HepG2 (cell line): Measurements from ENCODE around the gene FAHD1. TPM values are rescaled to one million over a fixed set of nuclear protein-coding genes. Genes with fewer than 3 reads are reported as not detected.

ENCODE experiments used
- ELF1 ChIP-seq: sonication (generic); formaldehyde crosslinking; IDR thresholded peaks from 2 replicates; pipeline ENCODE4 v1.4.0; 2020; ENCODE audit warnings: missing genetic modification reagents
- JARID2 ChIP-seq: sonication (generic); formaldehyde crosslinking; IDR thresholded peaks from 2 replicates; pipeline ENCODE4 v1.8.1; 2023; ENCODE audit warnings: missing genetic modification reagents, inconsistent platforms; ENCODE audit not compliant: insufficient replicate concordance
- KDM2A ChIP-seq: sonication (generic); formaldehyde crosslinking; IDR thresholded peaks from 2 replicates; pipeline ENCODE4 v1.4.0; 2020; ENCODE audit warnings: low read depth, missing genetic modification reagents, borderline replicate concordance
- MAFK ChIP-seq, 2 experiments: IDR thresholded peaks in 1 of 2; conservative IDR thresholded peaks in 1 of 2; 2 replicates each; pipeline ENCODE4 v1.6.1; 2011; ENCODE audit warnings: improper control_type of control experiment in 2 of 2, low read length in 2 of 2
- NR1H2 ChIP-seq: sonication (generic); formaldehyde crosslinking; IDR thresholded peaks from 2 replicates; pipeline ENCODE4 v1.8.1; 2022; ENCODE audit warnings: low read depth, missing genetic modification reagents, borderline replicate concordance
- PAX8 ChIP-seq: sonication (generic); formaldehyde crosslinking; IDR thresholded peaks from 2 replicates; pipeline ENCODE4 v1.8.0; 2022; ENCODE audit warnings: mild to moderate bottlenecking, missing genetic modification reagents, borderline replicate concordance
- RCOR2 ChIP-seq: IDR thresholded peaks from 2 replicates; pipeline ENCODE4 v1.6.1; 2016; ENCODE audit warnings: missing biosample characterization, missing genetic modification reagents
- TBP ChIP-seq: sonication (generic); formaldehyde crosslinking; IDR thresholded peaks from 2 replicates; pipeline ENCODE4 v1.5.0; 2020; ENCODE audit warnings: missing genetic modification reagents
- TEAD3 ChIP-seq: optimal IDR thresholded peaks from 2 replicates; pipeline ENCODE3; 2016; ENCODE audit warnings: borderline replicate concordance
- ZBTB20 ChIP-seq: sonication (generic); formaldehyde crosslinking; IDR thresholded peaks from 2 replicates; pipeline ENCODE4 v1.8.1; 2023; ENCODE audit warnings: missing genetic modification reagents, low read depth, mild to moderate bottlenecking, borderline replicate concordance
- ZFP41 ChIP-seq: sonication (generic); formaldehyde crosslinking; IDR thresholded peaks from 2 replicates; pipeline ENCODE4 v1.4.0; 2020; ENCODE audit warnings: mild to moderate bottlenecking, missing genetic modification reagents, borderline replicate concordance
- ZNF230 ChIP-seq: sonication (generic); formaldehyde crosslinking; IDR thresholded peaks from 2 replicates; pipeline ENCODE4 v1.4.0; 2020; ENCODE audit warnings: mild to moderate bottlenecking, missing genetic modification reagents
- ZNF234 ChIP-seq: sonication (generic); formaldehyde crosslinking; conservative IDR thresholded peaks from 2 replicates; pipeline ENCODE4 v1.5.1; 2020; ENCODE audit warnings: mild to moderate bottlenecking, missing genetic modification reagents
- polyA plus RNA-seq, 8 experiments: library from polyadenylated mRNA; depleted of rRNA in 3 of 8; stranded (reverse) in 7 of 8; unstranded in 1 of 8; fragments of >200 nt; fragmentation: Illumina TruSeq in 4 of 8; extraction: Trizol in 4 of 8; gene quantifications; 2 replicates each; pipeline versions ENCODE4 v1.2.1 to v1.2.3, GENCODE V29; 2011 to 2016; ENCODE audit warnings: low read depth in 4 of 8, missing spikeins in 1 of 8, mixed read lengths in 1 of 8; ENCODE audit not compliant: insufficient read depth in 1 of 8
- total RNA-seq, 5 experiments: library from RNA; depleted of rRNA; stranded (reverse); fragments of >200 nt; fragmentation: Illumina TruSeq; extraction: Trizol; gene quantifications; 2 replicates each; pipeline ENCODE4 v1.2.3, GENCODE V29; 2016; ENCODE audit warnings: low read depth in 1 of 5
- TF ChIP-seq, protein P1 (sequence below): sonication (generic); formaldehyde crosslinking; IDR thresholded peaks from 2 replicates; pipeline ENCODE4 v1.4.0; 2020; ENCODE audit warnings: missing genetic modification reagents, borderline replicate concordance
- TF ChIP-seq, protein P2 (sequence below): fragments of 450-650 bp; IDR thresholded peaks from 2 replicates; pipeline ENCODE4 v1.6.1; 2016
- TF ChIP-seq, protein P3 (sequence below): sonication (generic); formaldehyde crosslinking; conservative IDR thresholded peaks from 2 replicates; pipeline ENCODE4 v1.4.0; 2020; ENCODE audit warnings: missing genetic modification reagents
- TF ChIP-seq, protein P4 (sequence below): sonication (generic); formaldehyde crosslinking; IDR thresholded peaks from 2 replicates; pipeline ENCODE4 v1.9.0; 2021; ENCODE audit warnings: missing genetic modification reagents, borderline replicate concordance

FAHD1 gene
- total and polyA plus RNA-seq, 2 of the 13 experiments (the other 11 are each of a cell fraction or from before 2014, with no cell fraction given), result 39.0 to 45.3 TPM

DNA sequence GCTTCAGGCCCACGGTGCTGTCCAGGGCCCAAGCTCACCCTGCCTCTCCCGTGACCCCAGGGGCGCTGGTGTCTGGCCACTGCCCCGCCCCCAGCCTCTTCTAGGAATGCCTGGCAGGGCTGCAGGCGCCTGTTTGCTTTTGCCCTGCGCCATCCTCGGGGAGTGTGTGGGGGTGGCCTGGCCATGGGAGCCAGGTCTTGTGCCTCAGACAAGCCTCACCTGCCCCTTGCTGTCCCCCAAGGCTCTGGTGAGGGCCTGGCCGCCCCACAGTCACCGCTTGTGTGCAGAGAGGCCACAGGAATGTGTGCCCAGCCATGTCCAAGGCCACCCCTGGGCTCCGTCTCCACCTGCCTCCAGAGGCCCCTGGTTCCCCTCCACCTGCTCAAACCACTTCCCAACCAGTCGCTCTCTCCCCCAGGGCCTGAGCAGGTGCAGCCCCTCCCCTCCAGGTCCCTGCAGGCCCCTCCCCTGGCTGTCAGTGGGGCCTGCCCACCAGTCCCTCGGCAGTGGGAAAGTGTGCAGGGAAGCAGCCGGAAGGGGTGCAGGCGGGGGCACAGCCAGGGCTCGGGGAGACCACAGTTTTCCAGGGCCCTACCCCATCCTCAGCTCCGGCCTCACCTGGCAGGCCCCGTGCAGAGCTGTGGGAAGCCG lies 32.7 kb upstream of the FAHD1 start (continued):
- TF ChIP-seq ELF1 (CRISPR knock-in tag) (no peak; the same call in 1 of the 2 replicates), ZNF230 (CRISPR knock-in tag) (0 out of 2 replicates have a peak, but pooled peaks have one; percentile 22), ZNF234 (CRISPR knock-in tag) (no peak), ZFP41 (CRISPR knock-in tag) (no peak), RCOR2 (CRISPR knock-in tag) (no peak), PAX8 (CRISPR knock-in tag) (no peak), ZBTB20 (CRISPR knock-in tag) (no peak), TBP (CRISPR knock-in tag) (no peak), JARID2 (CRISPR knock-in tag) (no peak), NR1H2 (CRISPR knock-in tag) (0 out of 2 replicates have a peak, but pooled peaks have one; percentile 41), MAFK (conservative IDR thresholded peaks at IDR 0.05 in 1 of 2, IDR thresholded peaks at IDR 0.05 in 1 of 2; ENCODE audit: low read length in 2 of 2) (no peak), TEAD3 (CRISPR knock-in tag) (peak; percentile 94), KDM2A (CRISPR knock-in tag) (peak; percentile 64)
- TF ChIP-seq, protein P1, sequence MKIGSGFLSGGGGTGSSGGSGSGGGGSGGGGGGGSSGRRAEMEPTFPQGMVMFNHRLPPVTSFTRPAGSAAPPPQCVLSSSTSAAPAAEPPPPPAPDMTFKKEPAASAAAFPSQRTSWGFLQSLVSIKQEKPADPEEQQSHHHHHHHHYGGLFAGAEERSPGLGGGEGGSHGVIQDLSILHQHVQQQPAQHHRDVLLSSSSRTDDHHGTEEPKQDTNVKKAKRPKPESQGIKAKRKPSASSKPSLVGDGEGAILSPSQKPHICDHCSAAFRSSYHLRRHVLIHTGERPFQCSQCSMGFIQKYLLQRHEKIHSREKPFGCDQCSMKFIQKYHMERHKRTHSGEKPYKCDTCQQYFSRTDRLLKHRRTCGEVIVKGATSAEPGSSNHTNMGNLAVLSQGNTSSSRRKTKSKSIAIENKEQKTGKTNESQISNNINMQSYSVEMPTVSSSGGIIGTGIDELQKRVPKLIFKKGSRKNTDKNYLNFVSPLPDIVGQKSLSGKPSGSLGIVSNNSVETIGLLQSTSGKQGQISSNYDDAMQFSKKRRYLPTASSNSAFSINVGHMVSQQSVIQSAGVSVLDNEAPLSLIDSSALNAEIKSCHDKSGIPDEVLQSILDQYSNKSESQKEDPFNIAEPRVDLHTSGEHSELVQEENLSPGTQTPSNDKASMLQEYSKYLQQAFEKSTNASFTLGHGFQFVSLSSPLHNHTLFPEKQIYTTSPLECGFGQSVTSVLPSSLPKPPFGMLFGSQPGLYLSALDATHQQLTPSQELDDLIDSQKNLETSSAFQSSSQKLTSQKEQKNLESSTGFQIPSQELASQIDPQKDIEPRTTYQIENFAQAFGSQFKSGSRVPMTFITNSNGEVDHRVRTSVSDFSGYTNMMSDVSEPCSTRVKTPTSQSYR, result peak; percentile 81
- TF ChIP-seq, protein P2, sequence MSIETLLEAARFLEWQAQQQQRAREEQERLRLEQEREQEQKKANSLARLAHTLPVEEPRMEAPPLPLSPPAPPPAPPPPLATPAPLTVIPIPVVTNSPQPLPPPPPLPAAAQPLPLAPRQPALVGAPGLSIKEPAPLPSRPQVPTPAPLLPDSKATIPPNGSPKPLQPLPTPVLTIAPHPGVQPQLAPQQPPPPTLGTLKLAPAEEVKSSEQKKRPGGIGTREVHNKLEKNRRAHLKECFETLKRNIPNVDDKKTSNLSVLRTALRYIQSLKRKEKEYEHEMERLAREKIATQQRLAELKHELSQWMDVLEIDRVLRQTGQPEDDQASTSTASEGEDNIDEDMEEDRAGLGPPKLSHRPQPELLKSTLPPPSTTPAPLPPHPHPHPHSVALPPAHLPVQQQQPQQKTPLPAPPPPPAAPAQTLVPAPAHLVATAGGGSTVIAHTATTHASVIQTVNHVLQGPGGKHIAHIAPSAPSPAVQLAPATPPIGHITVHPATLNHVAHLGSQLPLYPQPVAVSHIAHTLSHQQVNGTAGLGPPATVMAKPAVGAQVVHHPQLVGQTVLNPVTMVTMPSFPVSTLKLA, result 0 out of 2 replicates have a peak, but pooled peaks have one; percentile 15
- TF ChIP-seq, protein P3, sequence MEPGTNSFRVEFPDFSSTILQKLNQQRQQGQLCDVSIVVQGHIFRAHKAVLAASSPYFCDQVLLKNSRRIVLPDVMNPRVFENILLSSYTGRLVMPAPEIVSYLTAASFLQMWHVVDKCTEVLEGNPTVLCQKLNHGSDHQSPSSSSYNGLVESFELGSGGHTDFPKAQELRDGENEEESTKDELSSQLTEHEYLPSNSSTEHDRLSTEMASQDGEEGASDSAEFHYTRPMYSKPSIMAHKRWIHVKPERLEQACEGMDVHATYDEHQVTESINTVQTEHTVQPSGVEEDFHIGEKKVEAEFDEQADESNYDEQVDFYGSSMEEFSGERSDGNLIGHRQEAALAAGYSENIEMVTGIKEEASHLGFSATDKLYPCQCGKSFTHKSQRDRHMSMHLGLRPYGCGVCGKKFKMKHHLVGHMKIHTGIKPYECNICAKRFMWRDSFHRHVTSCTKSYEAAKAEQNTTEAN (CRISPR knock-in tag), result no peak
- TF ChIP-seq, protein P4, sequence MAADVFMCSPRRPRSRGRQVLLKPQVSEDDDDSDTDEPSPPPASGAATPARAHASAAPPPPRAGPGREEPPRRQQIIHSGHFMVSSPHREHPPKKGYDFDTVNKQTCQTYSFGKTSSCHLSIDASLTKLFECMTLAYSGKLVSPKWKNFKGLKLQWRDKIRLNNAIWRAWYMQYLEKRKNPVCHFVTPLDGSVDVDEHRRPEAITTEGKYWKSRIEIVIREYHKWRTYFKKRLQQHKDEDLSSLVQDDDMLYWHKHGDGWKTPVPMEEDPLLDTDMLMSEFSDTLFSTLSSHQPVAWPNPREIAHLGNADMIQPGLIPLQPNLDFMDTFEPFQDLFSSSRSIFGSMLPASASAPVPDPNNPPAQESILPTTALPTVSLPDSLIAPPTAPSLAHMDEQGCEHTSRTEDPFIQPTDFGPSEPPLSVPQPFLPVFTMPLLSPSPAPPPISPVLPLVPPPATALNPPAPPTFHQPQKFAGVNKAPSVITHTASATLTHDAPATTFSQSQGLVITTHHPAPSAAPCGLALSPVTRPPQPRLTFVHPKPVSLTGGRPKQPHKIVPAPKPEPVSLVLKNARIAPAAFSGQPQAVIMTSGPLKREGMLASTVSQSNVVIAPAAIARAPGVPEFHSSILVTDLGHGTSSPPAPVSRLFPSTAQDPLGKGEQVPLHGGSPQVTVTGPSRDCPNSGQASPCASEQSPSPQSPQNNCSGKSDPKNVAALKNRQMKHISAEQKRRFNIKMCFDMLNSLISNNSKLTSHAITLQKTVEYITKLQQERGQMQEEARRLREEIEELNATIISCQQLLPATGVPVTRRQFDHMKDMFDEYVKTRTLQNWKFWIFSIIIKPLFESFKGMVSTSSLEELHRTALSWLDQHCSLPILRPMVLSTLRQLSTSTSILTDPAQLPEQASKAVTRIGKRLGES, result no peak
